Heart left ventricle (tissue), 16 donors: ENCODE measurements around the gene KMT2A. TPM values are rescaled to one million over a fixed set of nuclear protein-coding genes. Genes with fewer than 3 reads are reported as not detected.

Experiments
- ATAC-seq, 4 donors: fragments of 200-7000 bp; cut with Tn5 transposase; one replicate each; pipeline ENCODE4 v1.9.1; 2020 to 2022; ENCODE audit warnings: moderate library complexity in 4 of 4, mild to moderate bottlenecking in 3 of 4, moderate number of reproducible peaks in 1 of 4
- DNase-seq, 5 donors: peaks; one replicate each; pipeline ENCODE4 v3.0.0-alpha.2; 2020
- H3K27ac ChIP-seq, 12 donors: fragments of 200-600 bp; sonication (generic) in 4 of 12; one replicate each; pipeline versions ENCODE4 v1.5.0 to v1.8.0; 2016 to 2022; ENCODE audit warnings: mild to moderate bottlenecking in 2 of 12
- H3K27me3 ChIP-seq, 9 donors: fragments of 200-600 bp; sonication (generic) in 2 of 9; one replicate each; pipeline versions ENCODE4 v1.5.1 to v1.8.0; 2016 to 2022; ENCODE audit warnings: mild to moderate bottlenecking in 3 of 9
- H3K36me3 ChIP-seq, 9 donors: fragments of 200-600 bp; sonication (generic) in 2 of 9; one replicate each; pipeline versions ENCODE4 v1.5.0 to v1.8.0; 2018 to 2022; ENCODE audit warnings: mild to moderate bottlenecking in 2 of 9
- H3K4me1 ChIP-seq, 12 donors: fragments of 200-600 bp; sonication (generic) in 4 of 12; one replicate each; pipeline versions ENCODE4 v1.5.0 to v1.8.0; 2016 to 2022; ENCODE audit warnings: mild to moderate bottlenecking in 3 of 12
- H3K4me3 ChIP-seq, 12 donors: fragments of 200-600 bp; sonication (generic) in 4 of 12; one replicate each; pipeline versions ENCODE4 v1.5.0 to v1.8.0; 2017 to 2022; ENCODE audit warnings: mild to moderate bottlenecking in 9 of 12, moderate library complexity in 4 of 12
- H3K9me3 ChIP-seq, 12 donors: fragments of 200-600 bp; sonication (generic) in 4 of 12; one replicate each; pipeline versions ENCODE4 v1.5.0 to v1.8.0; 2016 to 2022; ENCODE audit warnings: mild to moderate bottlenecking in 1 of 12
- POLR2A ChIP-seq, 2 donors: fragments of 450-650 bp; IDR thresholded peaks; one replicate each; pipeline ENCODE4 v1.6.1; 2017; ENCODE audit warnings: antibody characterized with exemption in 2 of 2, mild to moderate bottlenecking in 2 of 2, moderate library complexity in 2 of 2
- WGBS, 4 donors: extraction: QIAGEN DNeasy Blood & Tissue Kit in 2 of 4; methylation state at CpG; one replicate each; pipeline versions ENCODE4 v1.1.5 to v1.1.7; 2013 to 2018; 5-methylcytosine and 5-hydroxymethylcytosine counted together
- intact Hi-C, 10 donors: fragments of 100-400 bp; cut with DNase I; formaldehyde crosslinking; loops; one replicate each; pipeline versions ENCODE4 v1.11.1 to v1.14.2; 2022
- long read RNA-seq, 3 donors: library from polyadenylated mRNA; unstranded; transcript quantifications; one replicate each; pipeline ENCODE4 v2.0.0, GENCODE V29; 2020 to 2021
- polyA plus RNA-seq, 2 donors: library from polyadenylated mRNA; stranded (reverse); fragments of 200-250 nt; gene quantifications; one replicate each; pipeline ENCODE4 v1.2.3, GENCODE V29; 2013
- total RNA-seq, 9 donors: library from RNA; depleted of rRNA in 2 of 9; stranded (reverse); fragments of >200 nt in 2 of 9; fragmentation: NEBNext Ultra II Directional in 3 of 9; extraction: Animal tissue kit (Norgen Biotek cat#: 25700) in 3 of 9; gene quantifications; one replicate each; pipeline versions ENCODE4 v1.1.0 to v1.2.4, GENCODE V29; 2016 to 2023
- TF ChIP-seq, protein P1 (sequence below), 12 donors: fragments of 200-600 bp; sonication (generic) in 4 of 12; IDR thresholded peaks; one replicate each; pipeline versions ENCODE4 v1.5.0 to v1.8.0; 2018 to 2022; ENCODE audit warnings: antibody characterized with exemption in 12 of 12, mild to moderate bottlenecking in 5 of 12
- donor health status: ischemic (EF 13 %, LVEDD 7.1; RV severe dilation, severe dysfunction).
- donor health status: healthy with polysubstance abuse.
- donor health status: DM: no; HTN: yes; CAD: no.
- donor health status: DM: no; HTN: no; CAD: no.
- donor health status: ischemic (EF 25% LVEDD 6.9; RV normal size, moderate dysfunction).
- donor health status: ischemic (EF 25% LVEDD 5.7; RV mildly dilated, moderate dysfunction).
- donor health status: healthy.
- donor health status: DM: yes; HTN: yes; CAD: no.
- donor health status: ischemic (EF 35%, LVEDD 5.7; RV mildly dilated, moderate dysfunction).
- donor health status: nonischemic (EF 11% LVEDD 7.7; RV severe dilation, severe dysfunction).
- donor health status: DM: yes; HTN: yes; CAD: no.
- donor health status: PGD.
- donor health status: ischemic (EF 29% LVEDD 5.4; RV normal size, mild dysfunction).
- donor health status: nonischemic (EF 23%, LVEDD 6.1; RV moderate dilation, normal function).

The KMT2A gene
- total RNA-seq (100 to 1,000 TPM in 1 of 9 donors, 10 to 100 TPM in 8; 16.5 to 117 (median 41.5) TPM), polyA plus RNA-seq (10 to 100 TPM in 1 of 2 donors, 1 to 10 TPM in 1; 9.9 to 17.6 TPM)
- long read RNA-seq, donor 1, partial matches to known transcripts = 2 of 10 reads
- long read RNA-seq, donor 1, other reads (novel, unspliced or antisense) = 7 of 10 reads
- long read RNA-seq, donor 2, partial matches to known transcripts = 3 of 10 reads
- long read RNA-seq, donor 2, other reads (novel, unspliced or antisense) = 7 of 10 reads
- long read RNA-seq, donor 3, partial matches to known transcripts = 2 of 3 reads
- long read RNA-seq, donor 3, other reads (novel, unspliced or antisense) = 1 of 3 reads

DNA sequence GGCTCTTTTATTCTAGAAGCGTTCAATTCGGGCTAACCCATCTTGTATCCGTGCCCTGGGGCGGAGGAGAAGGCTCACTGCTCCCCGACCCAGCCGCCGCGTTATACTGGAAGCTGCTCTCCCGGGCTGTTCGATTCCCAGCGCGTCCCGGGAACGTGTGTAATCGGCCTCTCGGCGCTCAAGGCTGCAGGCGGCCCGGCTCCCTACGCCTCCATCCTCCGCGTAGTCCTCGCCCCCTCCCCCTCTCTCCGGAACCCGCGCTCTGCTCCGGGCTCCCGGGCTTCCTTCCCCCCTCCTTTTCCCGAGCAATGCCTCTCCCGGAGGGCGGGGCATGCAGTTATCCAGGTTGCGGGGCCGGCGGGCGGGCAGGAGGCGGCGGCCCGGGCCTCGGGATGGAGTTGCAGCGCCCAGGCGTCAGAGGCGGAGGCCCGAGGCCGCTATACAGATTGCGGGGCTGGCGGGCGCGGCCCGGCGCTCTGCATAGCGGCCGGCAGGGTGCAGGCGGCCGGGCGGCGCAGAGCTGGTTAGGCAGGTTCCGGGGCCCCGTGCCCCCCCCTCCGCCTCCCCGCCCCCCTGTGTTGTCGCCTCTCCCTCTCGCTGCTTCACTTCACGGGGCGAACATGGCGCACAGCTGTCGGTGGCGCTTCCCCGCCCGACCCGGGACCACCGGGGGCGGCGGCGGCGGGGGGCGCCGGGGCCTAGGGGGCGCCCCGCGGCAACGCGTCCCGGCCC, at the start of gene KMT2A:
TSS of gene KMT2A (plus strand) at position 600 of the 732 bp plus-strand sequence. CDS start at position 621, 21 bp downstream.
- Histone ChIP-seq H3K4me1 (peaks cover 0 to 57% (median 34%) of the 10 kb centered on the region in 12 donors), H3K36me3 (peaks cover 0 to 4% (median 0%) of the 10 kb centered on the region in 9 donors), H3K4me3 (peak within 1 kb of the TSS; percentile 81 to 99 (median 96)), H3K27me3 (no peaks in the 10 kb centered on the region), H3K9me3 (no peaks in the 10 kb centered on the region), H3K27ac (peak within 1 kb of the TSS; percentile 78 to 96 (median 90))
- WGBS, 4 donors = 0 to 1% (median 1%) methylated on average over 46 to 83 of the region's 83 CpGs
- DNase-seq (peak; percentile 98 to 99 (median 99)), ATAC-seq (peak; percentile 93 to 96 (median 94))
- intact Hi-C loops = loop anchor here in 9 of 10 donors (1.0 to 10.0 kb wide), 6 partner anchors 34 to 51 kb away; partner anchors contain the start of gene ATP5MG (in 9 of the 9)
- TF ChIP-seq POLR2A (IDR thresholded peaks at IDR 0.05) = peak in 1 of 2 donors; percentile 50
- TF ChIP-seq, protein P1, sequence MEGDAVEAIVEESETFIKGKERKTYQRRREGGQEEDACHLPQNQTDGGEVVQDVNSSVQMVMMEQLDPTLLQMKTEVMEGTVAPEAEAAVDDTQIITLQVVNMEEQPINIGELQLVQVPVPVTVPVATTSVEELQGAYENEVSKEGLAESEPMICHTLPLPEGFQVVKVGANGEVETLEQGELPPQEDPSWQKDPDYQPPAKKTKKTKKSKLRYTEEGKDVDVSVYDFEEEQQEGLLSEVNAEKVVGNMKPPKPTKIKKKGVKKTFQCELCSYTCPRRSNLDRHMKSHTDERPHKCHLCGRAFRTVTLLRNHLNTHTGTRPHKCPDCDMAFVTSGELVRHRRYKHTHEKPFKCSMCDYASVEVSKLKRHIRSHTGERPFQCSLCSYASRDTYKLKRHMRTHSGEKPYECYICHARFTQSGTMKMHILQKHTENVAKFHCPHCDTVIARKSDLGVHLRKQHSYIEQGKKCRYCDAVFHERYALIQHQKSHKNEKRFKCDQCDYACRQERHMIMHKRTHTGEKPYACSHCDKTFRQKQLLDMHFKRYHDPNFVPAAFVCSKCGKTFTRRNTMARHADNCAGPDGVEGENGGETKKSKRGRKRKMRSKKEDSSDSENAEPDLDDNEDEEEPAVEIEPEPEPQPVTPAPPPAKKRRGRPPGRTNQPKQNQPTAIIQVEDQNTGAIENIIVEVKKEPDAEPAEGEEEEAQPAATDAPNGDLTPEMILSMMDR (IDR thresholded peaks at IDR 0.05) = peak in 1 of 12 donors; percentile 8

DNA sequence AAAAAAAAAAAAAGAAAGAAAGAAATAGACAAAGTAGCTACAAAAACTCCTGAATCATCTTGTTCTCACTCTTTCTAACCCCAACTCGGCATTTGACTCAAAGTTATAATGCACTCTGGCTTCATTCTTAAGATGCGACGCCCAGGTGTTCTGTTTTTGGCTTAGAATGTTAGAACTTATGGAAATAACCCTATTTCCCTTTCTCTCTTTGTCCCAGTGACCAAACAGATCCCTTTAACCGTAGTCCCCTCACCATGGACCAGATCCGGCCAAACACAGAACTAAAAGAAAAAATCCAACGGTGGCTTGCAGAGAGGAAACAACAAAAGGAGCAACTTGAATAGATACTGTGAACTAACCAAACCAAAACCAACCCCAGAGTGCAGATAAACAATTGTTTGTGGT, 40.2 kb upstream of the KMT2A start:
- Histone ChIP-seq H3K4me3 (no peak overlapping the region), H3K9me3 (no peaks in the 10 kb centered on the region), H3K36me3 (peaks cover 0 to 83% (median 66%) of the 10 kb centered on the region in 9 donors), H3K27ac (peak overlapping the region in 1 of 12 donors; percentile 3), H3K27me3 (no peaks in the 10 kb centered on the region), H3K4me1 (peaks cover 0 to 16% (median 5%) of the 10 kb centered on the region in 12 donors)
- ATAC-seq (no peak), DNase-seq (no peak)
- TF ChIP-seq POLR2A (IDR thresholded peaks at IDR 0.05) = no peak
- TF ChIP-seq, protein P1 (IDR thresholded peaks at IDR 0.05) = no peak
- WGBS, 4 donors = 90 to 96% (median 91%) methylated on average over 6 of the region's 6 CpGs
- intact Hi-C loops = loop anchor here in 1 of 10 donors (5.0 kb wide), 1 partner anchor 366 kb away; no protein-coding TSS in a partner anchor

DNA sequence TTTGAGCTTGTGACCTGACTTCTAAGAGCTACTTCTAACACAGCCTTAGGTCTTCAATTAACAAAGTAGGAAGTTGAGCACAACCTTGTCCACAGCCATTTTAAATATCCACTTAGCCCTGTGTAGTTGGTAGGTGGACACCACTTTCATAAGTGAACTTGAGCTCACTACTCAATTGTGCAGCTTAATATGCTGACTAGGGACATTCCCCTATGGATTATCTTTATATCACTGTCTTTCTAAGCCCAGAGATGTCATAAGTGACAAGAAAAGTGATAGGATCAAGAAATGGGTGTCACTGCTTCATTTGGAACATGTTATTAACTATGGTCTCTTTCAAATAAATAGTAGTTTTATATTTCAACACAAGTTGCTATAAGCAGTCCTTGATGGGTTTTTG, 38.8 kb upstream of the KMT2A start:
- intact Hi-C loops = loop anchor here in 1 of 10 donors (5.0 kb wide), 1 partner anchor 365 kb away; no protein-coding TSS in a partner anchor
- Histone ChIP-seq H3K4me1 (peaks cover 0 to 20% (median 7%) of the 10 kb centered on the region in 12 donors), H3K27me3 (no peaks in the 10 kb centered on the region), H3K4me3 (no peak overlapping the region), H3K36me3 (peaks cover 0 to 70% (median 53%) of the 10 kb centered on the region in 9 donors), H3K27ac (no peak overlapping the region), H3K9me3 (no peaks in the 10 kb centered on the region)
- DNase-seq (no peak), ATAC-seq (no peak)
- TF ChIP-seq, protein P1 (IDR thresholded peaks at IDR 0.05) = no peak
- no peak for TF ChIP-seq POLR2A (IDR thresholded peaks at IDR 0.05)
